SK-N-SH (cell line): ENCODE measurements around the gene RPL27. TPM values are rescaled to one million over a fixed set of nuclear protein-coding genes. Genes with fewer than 3 reads are reported as not detected.

Source experiments
- CTCF ChIA-PET: fragments of 300-600, 350-600 bp; formaldehyde crosslinking; extraction: SDS; loops from one replicate; lab custom pipeline; 2021; lab: Yijun Ruan, JAX
- POLR2A ChIA-PET: fragments of 350-600 bp; sonication (Branson Sonifier 250); formaldehyde crosslinking; extraction: SDS; loops from one replicate; lab custom pipeline; 2020; ENCODE audit warnings: antibody characterized with exemption, inconsistent platforms; lab: Yijun Ruan, JAX
- DNase-seq: peaks from one replicate; pipeline ENCODE4 v3.0.0; 2012
- H2AFZ ChIP-seq: fragments of 200-600 bp; sonication (generic); 2 replicates; pipeline ENCODE4 v1.8.1; 2016; ENCODE audit warnings: antibody characterized with exemption, mild to moderate bottlenecking, low read depth
- H3F3A ChIP-seq: fragments of 200-600 bp; sonication (generic); replicated peaks from 2 replicates; pipeline ENCODE3; 2016; ENCODE audit warnings: antibody characterized with exemption, mild to moderate bottlenecking; ENCODE audit not compliant: insufficient read depth
- H3K27ac ChIP-seq, 2 experiments: fragments of 200-500 bp in 1 of 2; fragments of 200-600 bp in 1 of 2; sonication (Bioruptor generic) in 1 of 2; sonication (generic), shearing (Covaris generic) in 1 of 2; 2 replicates each; pipeline versions ENCODE4 v1.5.1 to v1.6.1; 2014 to 2016; ENCODE audit warnings: low read depth in 2 of 2, inconsistent platforms in 1 of 2, low read length in 1 of 2, mild to moderate bottlenecking in 1 of 2, mixed read lengths in 1 of 2
- H3K27me3 ChIP-seq: fragments of 200-600 bp; sonication (generic), shearing (Covaris generic); 2 replicates; pipeline ENCODE4 v1.6.1; 2016; ENCODE audit warnings: mixed run types; ENCODE audit not compliant: insufficient read depth
- H3K36me3 ChIP-seq, 2 experiments: fragments of 200-500 bp in 1 of 2; fragments of 200-600 bp in 1 of 2; sonication (Bioruptor generic) in 1 of 2; sonication (generic) in 1 of 2; replicated peaks in 1 of 2; 2 replicates each; pipeline versions ENCODE3 to v1.5.1; 2014 to 2016; ENCODE audit warnings: low read length in 1 of 2, mild to moderate bottlenecking in 1 of 2; ENCODE audit not compliant: insufficient read depth in 2 of 2, control insufficient read depth in 1 of 2
- H3K4me1 ChIP-seq, 2 experiments: fragments of 200-500 bp in 1 of 2; fragments of 200-600 bp in 1 of 2; sonication (Bioruptor generic) in 1 of 2; sonication (generic), shearing (Covaris generic) in 1 of 2; 2 replicates each; pipeline versions ENCODE4 v1.5.1 to v1.6.1; 2014 to 2016; ENCODE audit warnings: low read depth in 1 of 2, low read length in 1 of 2, mixed run types in 1 of 2; ENCODE audit not compliant: insufficient read depth in 2 of 2, control insufficient read depth in 1 of 2
- H3K4me2 ChIP-seq: fragments of 200-600 bp; sonication (generic), shearing (Covaris generic); 2 replicates; pipeline ENCODE4 v1.6.1; 2017; ENCODE audit warnings: mixed run types
- H3K4me3 ChIP-seq, 2 experiments: fragments of 200-500 bp in 1 of 2; fragments of 200-600 bp in 1 of 2; sonication (Bioruptor generic) in 1 of 2; sonication (generic), shearing (Covaris generic) in 1 of 2; 2 replicates each; pipeline versions ENCODE4 v1.5.1 to v1.8.1; 2014 to 2016; ENCODE audit warnings: low read depth in 2 of 2, inconsistent platforms in 1 of 2, low read length in 1 of 2, mild to moderate bottlenecking in 1 of 2, mixed read lengths in 1 of 2, moderate library complexity in 1 of 2
- H3K79me2 ChIP-seq: fragments of 200-600 bp; sonication (generic); 2 replicates; pipeline ENCODE4 v1.8.1; 2017; ENCODE audit warnings: mild to moderate bottlenecking; ENCODE audit not compliant: insufficient read depth
- H3K9ac ChIP-seq: fragments of 200-600 bp; sonication (generic); 2 replicates; pipeline ENCODE4 v1.6.1; 2017; ENCODE audit warnings: mixed run types
- H3K9me2 ChIP-seq: fragments of 200-600 bp; sonication (generic); 2 replicates; pipeline ENCODE4 v1.6.1; 2017; ENCODE audit warnings: mixed run types
- H3K9me3 ChIP-seq: fragments of 200-600 bp; sonication (generic); 2 replicates; pipeline ENCODE4 v1.6.1; 2017; ENCODE audit warnings: mixed run types, mild to moderate bottlenecking, moderate library complexity
- H4K20me1 ChIP-seq: fragments of 200-600 bp; sonication (generic); 2 replicates; pipeline ENCODE4 v1.6.1; 2017; ENCODE audit warnings: mild to moderate bottlenecking, mixed run types; ENCODE audit not compliant: insufficient read depth
- CTCF ChIP-seq: fragments of 200-600 bp; sonication (generic); IDR thresholded peaks from 2 replicates; pipeline ENCODE4 v1.6.1; 2017; ENCODE audit warnings: antibody characterized with exemption, mild to moderate bottlenecking, moderate library complexity
- ELF1 ChIP-seq: IDR thresholded peaks from 2 replicates; pipeline ENCODE4 v1.4.0; 2012
- EZH2phosphoT487 ChIP-seq: fragments of 200-600 bp; sonication (generic); IDR thresholded peaks from 2 replicates; pipeline ENCODE4 v1.6.1; 2017; ENCODE audit warnings: low read depth, mixed run types, mild to moderate bottlenecking, antibody characterized with exemption, moderate library complexity, borderline replicate concordance
- FOXJ3 ChIP-seq: sonication (generic); formaldehyde crosslinking; IDR thresholded peaks from 2 replicates; pipeline ENCODE4 v1.5.1; 2020; ENCODE audit warnings: mild to moderate bottlenecking, missing genetic modification reagents
- FOXM1 ChIP-seq: IDR thresholded peaks from 2 replicates; pipeline ENCODE4 v1.4.0; 2012; ENCODE audit warnings: low read depth, mild to moderate bottlenecking
- MEF2A ChIP-seq: IDR thresholded peaks from 2 replicates; pipeline ENCODE4 v1.4.0; 2012; ENCODE audit warnings: low read depth, borderline replicate concordance
- NFIC ChIP-seq: IDR thresholded peaks from 2 replicates; pipeline ENCODE4 v1.4.0; 2012; ENCODE audit warnings: borderline replicate concordance
- RAD21 ChIP-seq: IDR thresholded peaks from 2 replicates; pipeline ENCODE4 v1.6.1; 2012; ENCODE audit warnings: mild to moderate bottlenecking, low read length
- RXRA ChIP-seq: IDR thresholded peaks from 2 replicates; pipeline ENCODE4 v1.4.0; 2012; ENCODE audit warnings: low read depth, mild to moderate bottlenecking, borderline replicate concordance
- TEAD4 ChIP-seq: IDR thresholded peaks from 2 replicates; pipeline ENCODE4 v1.4.0; 2012; ENCODE audit warnings: mild to moderate bottlenecking, borderline replicate concordance; ENCODE audit not compliant: insufficient read depth
- WGBS: methylation state at CpG from one replicate; pipeline ENCODE4 v1.1.6; 2017; ENCODE audit warnings: low lambda C conversion rate; 5-methylcytosine and 5-hydroxymethylcytosine counted together
- polyA plus RNA-seq, 3 experiments: library from polyadenylated mRNA; depleted of rRNA; stranded (reverse); fragments of >200 nt; gene quantifications; 2 replicates each; pipeline ENCODE4 v1.2.3, GENCODE V29; 2012
- TF ChIP-seq, protein P1 (sequence below): IDR thresholded peaks from 2 replicates; pipeline ENCODE4 v1.4.0; 2012; ENCODE audit warnings: low read depth, borderline replicate concordance
- TF ChIP-seq, protein P2 (sequence below): fragments of 150-350 bp; IDR thresholded peaks from 2 replicates; pipeline ENCODE4 v1.6.1; 2017; ENCODE audit warnings: antibody characterized with exemption, low read length, low read depth, borderline replicate concordance

RPL27 gene
- polyA plus RNA-seq, 1 of the 3 experiments (the other 2 are of a cell fraction) = 6,383 TPM

- no peak for DNase-seq
- Histone ChIP-seq H3K4me3 (no peak overlapping the region), H3K27me3 (no peaks in the 10 kb centered on the region), H3K4me2 (no peak overlapping the region), H3K4me1 (peaks cover 0 to 25% of the 10 kb centered on the region in 2 experiments; a peak in 2 of 4 replicates), H3K9ac (no peak overlapping the region), H3F3A (no peaks in the 10 kb centered on the region), H3K27ac (no peak overlapping the region), H3K9me3 (no peaks in the 10 kb centered on the region), H2AFZ (no peak overlapping the region), H3K9me2 (no peaks in the 10 kb centered on the region), H3K79me2 (peaks cover 17% of the 10 kb centered on the region), H4K20me1 (0 out of 2 replicates have a peak, but pooled peaks cover 6% of the 10 kb centered on the region), H3K36me3 (peaks cover 15 to 29% of the 10 kb centered on the region in 2 experiments)
- no peak for TF ChIP-seq RXRA
- no peak for TF ChIP-seq ELF1
- POLR2A ChIA-PET = interaction anchor here (1.0 kb wide), 1 partner anchor 17 kb away, joined by 3 read pairs; the partner anchor contains the start of gene RPL27
- CTCF ChIA-PET = interaction anchor here (0.8 kb wide), 1 partner anchor 17 kb away, joined by 3 read pairs; no protein-coding TSS in a partner anchor
- WGBS = 96% methylated on average over 8 of the region's 9 CpGs
These were observed 17.4 kb downstream of the RPL27 start for GRCh38 chr17:43015579-43015978.

- Histone ChIP-seq H3F3A (no peaks in the 10 kb centered on the region), H3K4me3 (no peak overlapping the region), H3K36me3 (peaks cover 15 to 29% of the 10 kb centered on the region in 2 experiments), H3K9ac (no peak overlapping the region), H3K27ac (no peak overlapping the region), H2AFZ (no peak overlapping the region), H3K4me1 (peaks cover 0 to 26% of the 10 kb centered on the region in 2 experiments; a peak in 2 of 4 replicates), H3K79me2 (peaks cover 24% of the 10 kb centered on the region), H3K27me3 (no peaks in the 10 kb centered on the region), H3K4me2 (no peak overlapping the region), H3K9me2 (no peaks in the 10 kb centered on the region), H4K20me1 (0 out of 2 replicates have a peak, but pooled peaks cover 6% of the 10 kb centered on the region), H3K9me3 (no peaks in the 10 kb centered on the region)
- WGBS = 80% methylated on average over 1 of the region's 7 CpGs
- POLR2A ChIA-PET = no interaction called here
- TF ChIP-seq MEF2A = no peak
- TF ChIP-seq, protein P1, sequence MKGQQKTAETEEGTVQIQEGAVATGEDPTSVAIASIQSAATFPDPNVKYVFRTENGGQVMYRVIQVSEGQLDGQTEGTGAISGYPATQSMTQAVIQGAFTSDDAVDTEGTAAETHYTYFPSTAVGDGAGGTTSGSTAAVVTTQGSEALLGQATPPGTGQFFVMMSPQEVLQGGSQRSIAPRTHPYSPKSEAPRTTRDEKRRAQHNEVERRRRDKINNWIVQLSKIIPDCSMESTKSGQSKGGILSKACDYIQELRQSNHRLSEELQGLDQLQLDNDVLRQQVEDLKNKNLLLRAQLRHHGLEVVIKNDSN = no peak
- TF ChIP-seq FOXJ3 (CRISPR knock-in tag) = no peak
- TF ChIP-seq TEAD4 = no peak
- TF ChIP-seq CTCF = no peak
- TF ChIP-seq, protein P2, sequence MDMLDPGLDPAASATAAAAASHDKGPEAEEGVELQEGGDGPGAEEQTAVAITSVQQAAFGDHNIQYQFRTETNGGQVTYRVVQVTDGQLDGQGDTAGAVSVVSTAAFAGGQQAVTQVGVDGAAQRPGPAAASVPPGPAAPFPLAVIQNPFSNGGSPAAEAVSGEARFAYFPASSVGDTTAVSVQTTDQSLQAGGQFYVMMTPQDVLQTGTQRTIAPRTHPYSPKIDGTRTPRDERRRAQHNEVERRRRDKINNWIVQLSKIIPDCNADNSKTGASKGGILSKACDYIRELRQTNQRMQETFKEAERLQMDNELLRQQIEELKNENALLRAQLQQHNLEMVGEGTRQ = no peak
- no peak for TF ChIP-seq FOXM1
- no peak for TF ChIP-seq RAD21
- TF ChIP-seq NFIC = no peak
- TF ChIP-seq EZH2phosphoT487 = no peak
- no peak for DNase-seq
- CTCF ChIA-PET = no interaction called here
These were observed 18.0 kb downstream of the RPL27 start for GRCh38 chr17:43016216-43016615.
